Measurements from ENCODE around the gene SURF1.

SURF1 gene

DNA sequence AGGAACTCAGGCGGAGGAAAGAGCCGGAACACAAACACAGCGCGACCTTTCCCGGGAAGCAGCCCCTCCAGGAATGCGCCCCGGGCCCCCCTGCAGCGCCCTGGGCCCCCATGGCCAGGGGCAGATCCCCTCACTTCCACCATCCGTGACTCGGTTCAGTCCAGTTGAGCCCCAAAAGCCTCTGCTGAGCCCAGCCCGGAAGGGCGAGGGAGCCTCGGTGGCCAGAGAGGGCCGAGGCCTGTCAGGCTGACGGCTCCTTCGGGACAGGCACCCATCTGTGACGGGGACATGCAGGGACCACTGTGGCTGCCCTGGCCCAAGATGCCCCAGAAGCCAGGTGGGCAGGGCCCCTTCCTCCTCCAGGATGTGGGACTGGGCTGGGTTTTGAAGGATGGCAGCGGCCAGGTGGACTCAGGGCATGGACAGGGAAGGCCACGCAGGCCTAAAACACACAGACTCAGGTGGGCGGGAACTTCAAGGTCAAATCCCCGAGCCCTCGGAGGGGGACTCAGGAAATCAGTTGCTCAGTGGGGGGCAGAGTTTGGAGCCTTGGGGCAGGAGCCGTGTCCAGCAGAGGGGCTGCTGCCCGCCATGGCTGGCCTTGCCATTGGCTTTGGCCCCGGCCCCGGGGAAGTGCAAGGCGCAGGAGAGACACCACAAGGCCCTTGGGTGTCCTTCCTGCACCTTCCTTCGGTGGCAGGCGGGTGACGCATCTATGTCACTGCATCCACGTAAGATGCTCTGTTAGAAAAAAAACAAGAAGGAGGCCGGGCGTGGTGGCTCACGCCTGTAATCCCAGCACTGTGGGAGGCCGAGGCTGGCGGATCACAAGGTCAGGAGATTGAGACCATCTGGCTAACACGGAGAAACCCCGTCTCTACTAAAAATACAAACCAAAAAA is 51.6 kb downstream of the SURF1 start:
- no peak for DNase-seq
- in situ Hi-C loops (cut with HindIII; ENCODE audit: low pct_ligation_motif_present, low pct_unique_long_range_greater_than_20kb, low sequenced_read_pairs) = no loop called here

DNA sequence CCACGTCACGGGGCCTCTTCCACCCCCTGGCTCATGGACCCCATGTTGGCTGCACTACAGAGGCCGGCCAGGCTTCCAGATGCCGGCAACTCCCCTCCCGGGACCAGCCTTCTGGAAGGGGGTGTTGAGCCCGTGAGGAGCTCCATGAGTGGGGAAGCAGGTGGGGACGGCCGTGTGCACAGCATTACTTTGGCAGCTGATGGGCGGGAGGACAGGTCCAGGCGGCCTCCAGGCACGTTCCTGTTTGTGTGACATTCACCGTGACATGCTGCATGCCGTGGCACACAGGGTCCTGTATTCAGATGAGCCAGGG is 52.2 kb downstream of the SURF1 start:
- DNase-seq = no peak
- in situ Hi-C loops (cut with HindIII; ENCODE audit: low pct_ligation_motif_present, low pct_unique_long_range_greater_than_20kb, low sequenced_read_pairs) = no loop called here

DNA sequence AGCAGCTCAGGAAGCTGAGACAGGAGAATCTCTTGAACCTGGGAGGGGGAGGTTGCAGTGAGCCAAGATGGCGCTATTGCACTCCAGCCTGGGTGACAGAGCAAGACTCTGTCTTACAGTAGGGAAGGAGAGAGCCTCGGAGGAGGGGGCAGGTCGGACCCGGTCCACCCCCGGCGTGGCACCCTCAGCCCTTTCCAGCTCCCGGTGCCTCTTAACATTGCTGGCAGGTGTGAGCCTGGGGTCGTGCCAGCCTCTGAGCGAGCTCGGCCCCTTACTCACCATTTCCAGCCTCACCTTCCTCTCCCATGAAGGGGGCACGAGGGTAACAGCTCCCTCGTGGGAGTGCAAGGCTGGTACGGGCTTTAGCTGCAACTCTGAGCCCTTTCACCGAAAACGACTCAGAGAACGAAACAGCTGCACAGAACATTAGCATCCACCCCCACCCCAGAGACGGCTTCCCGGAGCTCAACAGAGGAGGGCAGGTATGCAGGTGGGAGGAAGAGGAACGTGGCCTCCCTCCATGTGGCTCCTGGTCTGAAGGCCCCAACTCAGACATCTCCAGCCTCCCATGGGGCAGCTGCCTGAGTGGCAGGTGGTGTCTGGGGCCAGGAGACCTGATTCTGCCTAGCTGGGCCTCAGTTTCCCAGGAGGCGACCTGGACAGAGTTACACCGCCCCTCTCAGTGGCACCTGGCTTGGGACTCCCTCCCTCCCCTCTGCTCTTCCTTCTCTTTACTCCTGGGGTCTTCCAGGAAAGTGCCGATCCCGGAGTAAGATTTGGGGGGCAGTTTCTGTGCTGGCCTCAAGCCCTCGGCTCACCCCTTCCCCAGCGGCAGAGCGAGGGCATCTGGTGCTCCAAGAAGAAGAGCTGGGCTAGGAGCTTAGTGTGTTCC is 52.8 kb downstream of the SURF1 start:
- in situ Hi-C loops (cut with HindIII; ENCODE audit: low pct_ligation_motif_present, low pct_unique_long_range_greater_than_20kb, low sequenced_read_pairs) = no loop called here
- DNase-seq = no peak

Measured in ACHN (cell line).